HepG2 (cell line): ENCODE results near the gene METAP2. TPM values are rescaled to one million over a fixed set of nuclear protein-coding genes. Genes with fewer than 3 reads are reported as not detected.

Source experiments
- GATAD1 ChIP-seq: IDR thresholded peaks from 2 replicates; pipeline ENCODE4 v1.6.1; 2016; ENCODE audit warnings: missing genetic modification reagents, missing compliant biosample characterization
- IRF2 ChIP-seq: IDR thresholded peaks from 2 replicates; pipeline ENCODE4 v1.6.1; 2018; ENCODE audit warnings: missing genetic modification reagents, missing compliant biosample characterization
- PHF5A ChIP-seq: IDR thresholded peaks from one replicate; pipeline ENCODE4 v1.6.1; 2018; ENCODE audit warnings: low read depth, missing genetic modification reagents; ENCODE audit not compliant: unreplicated experiment
- SRY ChIP-seq: sonication (generic); formaldehyde crosslinking; IDR thresholded peaks from 2 replicates; pipeline ENCODE4 v1.8.0; 2022; ENCODE audit warnings: mild to moderate bottlenecking, missing genetic modification reagents
- SSRP1 ChIP-seq: IDR thresholded peaks from 2 replicates; pipeline ENCODE4 v1.6.1; 2016; ENCODE audit warnings: control low read depth
- ZNF264 ChIP-seq: sonication (generic); formaldehyde crosslinking; IDR thresholded peaks from 2 replicates; pipeline ENCODE4 v1.4.0; 2020; ENCODE audit warnings: missing genetic modification reagents
- ZNF274 ChIP-seq: sonication (generic); formaldehyde crosslinking; IDR thresholded peaks from 2 replicates; pipeline ENCODE4 v1.5.1; 2020; ENCODE audit warnings: mild to moderate bottlenecking, missing genetic modification reagents
- ZNF720 ChIP-seq: sonication (generic); formaldehyde crosslinking; IDR thresholded peaks from 2 replicates; pipeline ENCODE4 v1.4.0; 2020; ENCODE audit warnings: missing genetic modification reagents
- ZNF737 ChIP-seq: sonication (generic); formaldehyde crosslinking; IDR thresholded peaks from 2 replicates; pipeline ENCODE4 v1.5.0; 2020; ENCODE audit warnings: missing genetic modification reagents, mild to moderate bottlenecking, borderline replicate concordance
- polyA plus RNA-seq, 8 experiments: library from polyadenylated mRNA; depleted of rRNA in 3 of 8; stranded (reverse) in 7 of 8; unstranded in 1 of 8; fragments of >200 nt; fragmentation: Illumina TruSeq in 4 of 8; extraction: Trizol in 4 of 8; gene quantifications; 2 replicates each; pipeline versions ENCODE4 v1.2.1 to v1.2.3, GENCODE V29; 2011 to 2016; ENCODE audit warnings: low read depth in 4 of 8, missing spikeins in 1 of 8, mixed read lengths in 1 of 8; ENCODE audit not compliant: insufficient read depth in 1 of 8
- total RNA-seq, 5 experiments: library from RNA; depleted of rRNA; stranded (reverse); fragments of >200 nt; fragmentation: Illumina TruSeq; extraction: Trizol; gene quantifications; 2 replicates each; pipeline ENCODE4 v1.2.3, GENCODE V29; 2016; ENCODE audit warnings: low read depth in 1 of 5
- TF ChIP-seq, protein P1 (sequence below): sonication (generic); formaldehyde crosslinking; IDR thresholded peaks from 2 replicates; pipeline ENCODE4 v1.8.0; 2022; ENCODE audit warnings: missing genetic modification reagents, mild to moderate bottlenecking, moderate library complexity, borderline replicate concordance
- TF ChIP-seq, protein P2 (sequence below): sonication (generic); formaldehyde crosslinking; IDR thresholded peaks from 2 replicates; pipeline ENCODE4 v1.4.0; 2020; ENCODE audit warnings: missing genetic modification reagents
- TF ChIP-seq, protein P3 (sequence below): sonication (generic); formaldehyde crosslinking; IDR thresholded peaks from 2 replicates; pipeline ENCODE4 v1.4.0; 2020; ENCODE audit warnings: missing genetic modification reagents
- TF ChIP-seq, protein P4 (sequence below): sonication (generic); formaldehyde crosslinking; IDR thresholded peaks from 2 replicates; pipeline ENCODE4 v1.8.1; 2023; ENCODE audit warnings: mild to moderate bottlenecking, missing genetic modification reagents, borderline replicate concordance
- TF ChIP-seq, protein P5 (sequence below): IDR thresholded peaks from 2 replicates; pipeline ENCODE4 v1.6.1; 2016
- TF ChIP-seq, protein P6 (sequence below): sonication (generic); formaldehyde crosslinking; IDR thresholded peaks from 2 replicates; pipeline ENCODE4 v1.5.0; 2020; ENCODE audit warnings: missing genetic modification reagents, mild to moderate bottlenecking, borderline replicate concordance
- TF ChIP-seq, protein P7 (sequence below), 2 experiments: sonication (generic) in 1 of 2; formaldehyde crosslinking in 1 of 2; IDR thresholded peaks; 2 replicates each; pipeline versions ENCODE4 v1.4.0 to v1.6.1; 2016 to 2020; ENCODE audit warnings: borderline replicate concordance in 1 of 2, low read depth in 1 of 2, mild to moderate bottlenecking in 1 of 2, missing genetic modification reagents in 1 of 2

Gene METAP2
- total and polyA plus RNA-seq, 2 of the 13 experiments (the other 11 are each of a cell fraction or from before 2014, with no cell fraction given): 67.8 to 131 TPM

DNA sequence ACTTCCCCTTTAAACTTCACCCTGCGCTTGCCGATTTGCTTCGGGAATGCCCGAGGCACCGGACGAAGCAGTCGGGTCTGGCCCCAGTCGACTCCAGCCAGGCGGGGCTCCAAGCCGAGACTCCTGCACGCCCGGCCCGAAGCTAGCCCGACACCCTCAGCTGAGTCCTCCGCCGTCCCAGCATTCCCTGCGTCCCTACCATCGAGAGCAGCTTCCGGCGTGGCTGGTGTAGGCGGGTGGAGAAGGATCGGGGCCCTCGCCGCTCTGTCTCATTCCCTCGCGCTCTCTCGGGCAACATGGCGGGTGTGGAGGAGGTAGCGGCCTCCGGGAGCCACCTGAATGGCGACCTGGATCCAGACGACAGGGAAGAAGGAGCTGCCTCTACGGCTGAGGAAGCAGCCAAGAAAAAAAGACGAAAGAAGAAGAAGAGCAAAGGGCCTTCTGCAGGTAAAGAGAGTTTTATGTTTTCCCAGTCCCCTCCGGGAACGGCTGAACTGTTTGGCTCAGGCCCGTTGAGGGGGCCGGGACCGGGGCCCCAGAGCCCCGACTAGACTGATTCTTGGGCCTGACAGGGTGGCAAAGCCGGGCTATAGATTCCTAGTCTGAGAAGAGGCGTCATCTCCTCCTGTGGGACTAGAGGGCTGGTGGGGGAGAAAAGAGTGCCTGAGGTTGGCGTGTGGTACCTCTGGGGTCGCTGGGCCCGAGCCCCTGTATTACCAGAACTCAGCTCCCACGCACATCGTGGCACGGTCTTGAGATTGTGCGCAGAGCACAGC is at the start of gene METAP2 (continued):
- TF ChIP-seq, protein P1, sequence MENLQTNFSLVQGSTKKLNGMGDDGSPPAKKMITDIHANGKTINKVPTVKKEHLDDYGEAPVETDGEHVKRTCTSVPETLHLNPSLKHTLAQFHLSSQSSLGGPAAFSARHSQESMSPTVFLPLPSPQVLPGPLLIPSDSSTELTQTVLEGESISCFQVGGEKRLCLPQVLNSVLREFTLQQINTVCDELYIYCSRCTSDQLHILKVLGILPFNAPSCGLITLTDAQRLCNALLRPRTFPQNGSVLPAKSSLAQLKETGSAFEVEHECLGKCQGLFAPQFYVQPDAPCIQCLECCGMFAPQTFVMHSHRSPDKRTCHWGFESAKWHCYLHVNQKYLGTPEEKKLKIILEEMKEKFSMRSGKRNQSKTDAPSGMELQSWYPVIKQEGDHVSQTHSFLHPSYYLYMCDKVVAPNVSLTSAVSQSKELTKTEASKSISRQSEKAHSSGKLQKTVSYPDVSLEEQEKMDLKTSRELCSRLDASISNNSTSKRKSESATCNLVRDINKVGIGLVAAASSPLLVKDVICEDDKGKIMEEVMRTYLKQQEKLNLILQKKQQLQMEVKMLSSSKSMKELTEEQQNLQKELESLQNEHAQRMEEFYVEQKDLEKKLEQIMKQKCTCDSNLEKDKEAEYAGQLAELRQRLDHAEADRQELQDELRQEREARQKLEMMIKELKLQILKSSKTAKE (CRISPR knock-in tag): peak; percentile 40; the same call in 1 of the 2 replicates
- TF ChIP-seq ZNF274 (0 out of 2 replicates have a peak, but pooled peaks have one; percentile 67), SSRP1 (CRISPR knock-in tag) (peak; percentile 64; the same call in 1 of the 2 replicates), SRY (CRISPR knock-in tag) (peak; percentile 88), PHF5A (no peak), ZNF737 (no peak), IRF2 (CRISPR knock-in tag) (peak; percentile 95; the same call in 1 of the 2 replicates), GATAD1 (peak; percentile 96), ZNF720 (CRISPR knock-in tag) (peak; percentile 82; the same call in 1 of the 2 replicates), ZNF264 (CRISPR knock-in tag) (peak; percentile 80; the same call in 1 of the 2 replicates)
- TF ChIP-seq, protein P2, sequence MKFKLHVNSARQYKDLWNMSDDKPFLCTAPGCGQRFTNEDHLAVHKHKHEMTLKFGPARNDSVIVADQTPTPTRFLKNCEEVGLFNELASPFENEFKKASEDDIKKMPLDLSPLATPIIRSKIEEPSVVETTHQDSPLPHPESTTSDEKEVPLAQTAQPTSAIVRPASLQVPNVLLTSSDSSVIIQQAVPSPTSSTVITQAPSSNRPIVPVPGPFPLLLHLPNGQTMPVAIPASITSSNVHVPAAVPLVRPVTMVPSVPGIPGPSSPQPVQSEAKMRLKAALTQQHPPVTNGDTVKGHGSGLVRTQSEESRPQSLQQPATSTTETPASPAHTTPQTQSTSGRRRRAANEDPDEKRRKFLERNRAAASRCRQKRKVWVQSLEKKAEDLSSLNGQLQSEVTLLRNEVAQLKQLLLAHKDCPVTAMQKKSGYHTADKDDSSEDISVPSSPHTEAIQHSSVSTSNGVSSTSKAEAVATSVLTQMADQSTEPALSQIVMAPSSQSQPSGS (CRISPR knock-in tag): peak; percentile 86
- TF ChIP-seq, protein P3, sequence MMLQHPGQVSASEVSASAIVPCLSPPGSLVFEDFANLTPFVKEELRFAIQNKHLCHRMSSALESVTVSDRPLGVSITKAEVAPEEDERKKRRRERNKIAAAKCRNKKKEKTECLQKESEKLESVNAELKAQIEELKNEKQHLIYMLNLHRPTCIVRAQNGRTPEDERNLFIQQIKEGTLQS (CRISPR knock-in tag): peak; percentile 45; the same call in 1 of the 2 replicates
- TF ChIP-seq, protein P4, sequence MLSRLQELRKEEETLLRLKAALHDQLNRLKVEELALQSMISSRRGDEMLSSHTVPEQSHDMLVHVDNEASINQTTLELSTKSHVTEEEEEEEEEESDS: 0 out of 2 replicates have a peak, but pooled peaks have one; percentile 46
- TF ChIP-seq, protein P5, sequence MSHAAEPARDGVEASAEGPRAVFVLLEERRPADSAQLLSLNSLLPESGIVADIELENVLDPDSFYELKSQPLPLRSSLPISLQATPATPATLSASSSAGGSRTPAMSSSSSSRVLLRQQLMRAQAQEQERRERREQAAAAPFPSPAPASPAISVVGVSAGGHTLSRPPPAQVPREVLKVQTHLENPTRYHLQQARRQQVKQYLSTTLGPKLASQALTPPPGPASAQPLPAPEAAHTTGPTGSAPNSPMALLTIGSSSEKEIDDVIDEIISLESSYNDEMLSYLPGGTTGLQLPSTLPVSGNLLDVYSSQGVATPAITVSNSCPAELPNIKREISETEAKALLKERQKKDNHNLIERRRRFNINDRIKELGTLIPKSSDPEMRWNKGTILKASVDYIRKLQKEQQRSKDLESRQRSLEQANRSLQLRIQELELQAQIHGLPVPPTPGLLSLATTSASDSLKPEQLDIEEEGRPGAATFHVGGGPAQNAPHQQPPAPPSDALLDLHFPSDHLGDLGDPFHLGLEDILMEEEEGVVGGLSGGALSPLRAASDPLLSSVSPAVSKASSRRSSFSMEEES (CRISPR knock-in tag): peak; percentile 69
- TF ChIP-seq, protein P6, sequence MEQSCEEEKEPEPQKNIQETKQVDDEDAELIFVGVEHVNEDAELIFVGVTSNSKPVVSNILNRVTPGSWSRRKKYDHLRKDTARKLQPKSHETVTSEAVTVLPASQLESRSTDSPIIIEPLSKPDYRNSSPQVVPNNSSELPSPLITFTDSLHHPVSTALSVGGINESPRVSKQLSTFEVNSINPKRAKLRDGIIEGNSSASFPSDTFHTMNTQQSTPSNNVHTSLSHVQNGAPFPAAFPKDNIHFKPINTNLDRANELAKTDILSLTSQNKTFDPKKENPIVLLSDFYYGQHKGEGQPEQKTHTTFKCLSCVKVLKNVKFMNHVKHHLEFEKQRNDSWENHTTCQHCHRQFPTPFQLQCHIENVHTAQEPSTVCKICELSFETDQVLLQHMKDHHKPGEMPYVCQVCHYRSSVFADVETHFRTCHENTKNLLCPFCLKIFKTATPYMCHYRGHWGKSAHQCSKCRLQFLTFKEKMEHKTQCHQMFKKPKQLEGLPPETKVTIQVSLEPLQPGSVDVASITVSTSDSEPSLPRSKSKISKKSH (CRISPR knock-in tag): peak; percentile 97
- TF ChIP-seq, protein P7, sequence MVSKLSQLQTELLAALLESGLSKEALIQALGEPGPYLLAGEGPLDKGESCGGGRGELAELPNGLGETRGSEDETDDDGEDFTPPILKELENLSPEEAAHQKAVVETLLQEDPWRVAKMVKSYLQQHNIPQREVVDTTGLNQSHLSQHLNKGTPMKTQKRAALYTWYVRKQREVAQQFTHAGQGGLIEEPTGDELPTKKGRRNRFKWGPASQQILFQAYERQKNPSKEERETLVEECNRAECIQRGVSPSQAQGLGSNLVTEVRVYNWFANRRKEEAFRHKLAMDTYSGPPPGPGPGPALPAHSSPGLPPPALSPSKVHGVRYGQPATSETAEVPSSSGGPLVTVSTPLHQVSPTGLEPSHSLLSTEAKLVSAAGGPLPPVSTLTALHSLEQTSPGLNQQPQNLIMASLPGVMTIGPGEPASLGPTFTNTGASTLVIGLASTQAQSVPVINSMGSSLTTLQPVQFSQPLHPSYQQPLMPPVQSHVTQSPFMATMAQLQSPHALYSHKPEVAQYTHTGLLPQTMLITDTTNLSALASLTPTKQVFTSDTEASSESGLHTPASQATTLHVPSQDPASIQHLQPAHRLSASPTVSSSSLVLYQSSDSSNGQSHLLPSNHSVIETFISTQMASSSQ (IDR thresholded peaks at IDR 0.05; ENCODE audit: low read depth): no peak
- TF ChIP-seq, protein P7 (CRISPR knock-in tag; IDR thresholded peaks at IDR 0.05; ENCODE audit: borderline replicate concordance): peak; percentile 43; the same call in 1 of the 2 replicates
